SK-N-SH treated with all-trans-retinoic acid at 6 μM for 48 hours (cell line): ENCODE data around the gene TRABD2A.

ENCODE experiments used
- BACH2 ChIP-seq: fragments of 250-450 bp; sonication (Bioruptor Pico); IDR thresholded peaks from 2 replicates; pipeline ENCODE4 v1.9.0; 2021; ENCODE audit warnings: mild to moderate bottlenecking, borderline replicate concordance
- CREB5 ChIP-seq: fragments of 250-450 bp; sonication (Bioruptor Pico); IDR thresholded peaks from 2 replicates; pipeline ENCODE4 v1.5.1; 2020; ENCODE audit warnings: low read depth, mild to moderate bottlenecking, moderate library complexity
- GLIS3 ChIP-seq: fragments of 250-450 bp; sonication (Bioruptor Pico); IDR thresholded peaks from 2 replicates; pipeline ENCODE4 v1.5.0; 2020; ENCODE audit warnings: mild to moderate bottlenecking, moderate library complexity
- OSR1 ChIP-seq: fragments of 250-450 bp; sonication (Bioruptor Pico); IDR thresholded peaks from 2 replicates; pipeline ENCODE4 v1.8.0; 2022; ENCODE audit warnings: moderate library complexity, mild to moderate bottlenecking, inconsistent platforms
- PPARA ChIP-seq: fragments of 250-450 bp; sonication (Bioruptor Pico); IDR thresholded peaks from 2 replicates; pipeline ENCODE4 v1.5.0; 2020; ENCODE audit warnings: mild to moderate bottlenecking, borderline replicate concordance
- RARB ChIP-seq: fragments of 250-450 bp; sonication (Bioruptor Pico); IDR thresholded peaks from 2 replicates; pipeline ENCODE4 v1.8.0; 2021; ENCODE audit warnings: mild to moderate bottlenecking, moderate library complexity
- ZFP3 ChIP-seq: fragments of 250-450 bp; sonication (Bioruptor Pico); IDR thresholded peaks from 2 replicates; pipeline ENCODE4 v1.5.0; 2020; ENCODE audit warnings: mild to moderate bottlenecking, moderate library complexity
- ZNF565 ChIP-seq: fragments of 450-650 bp; formaldehyde crosslinking; conservative IDR thresholded peaks from 2 replicates; pipeline ENCODE4 v1.5.0; 2020; ENCODE audit warnings: low read depth, mild to moderate bottlenecking, moderate library complexity
- ZNF70 ChIP-seq: fragments of 450-650 bp; formaldehyde crosslinking; IDR thresholded peaks from 2 replicates; pipeline ENCODE4 v1.5.0; 2020; ENCODE audit warnings: mild to moderate bottlenecking, moderate library complexity
- TF ChIP-seq, protein P1 (sequence below): fragments of 250-450 bp; sonication (Bioruptor Pico); IDR thresholded peaks from 2 replicates; pipeline ENCODE4 v1.8.0; 2020; ENCODE audit warnings: mild to moderate bottlenecking, moderate library complexity, borderline replicate concordance

DNA sequence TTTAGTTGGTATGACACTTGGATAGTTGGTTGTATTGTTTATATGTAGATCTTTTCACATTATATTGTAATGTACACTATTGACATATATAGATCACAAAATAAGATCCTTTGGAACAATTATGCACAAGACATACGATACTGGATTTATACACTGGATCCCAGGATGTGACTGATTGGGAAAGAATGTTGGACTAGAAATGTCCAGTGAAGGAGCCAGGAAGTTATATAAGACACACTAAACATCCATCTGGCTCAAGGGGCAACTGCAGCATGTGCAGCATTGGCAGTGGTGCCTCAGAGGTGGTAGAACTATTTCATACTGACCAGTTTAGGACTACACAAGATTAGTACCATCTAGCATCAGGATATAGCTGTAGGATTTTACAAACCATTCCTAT, 104.9 kb downstream of the TRABD2A start:
- TF ChIP-seq BACH2 (CRISPR knock-in tag) (no peak), GLIS3 (CRISPR knock-in tag) (no peak), OSR1 (CRISPR knock-in tag) (no peak), ZNF70 (CRISPR knock-in tag) (no peak), ZNF565 (no peak), RARB (CRISPR knock-in tag) (no peak), ZFP3 (CRISPR knock-in tag) (no peak), PPARA (CRISPR knock-in tag) (no peak), CREB5 (no peak)
- TF ChIP-seq, protein P1, sequence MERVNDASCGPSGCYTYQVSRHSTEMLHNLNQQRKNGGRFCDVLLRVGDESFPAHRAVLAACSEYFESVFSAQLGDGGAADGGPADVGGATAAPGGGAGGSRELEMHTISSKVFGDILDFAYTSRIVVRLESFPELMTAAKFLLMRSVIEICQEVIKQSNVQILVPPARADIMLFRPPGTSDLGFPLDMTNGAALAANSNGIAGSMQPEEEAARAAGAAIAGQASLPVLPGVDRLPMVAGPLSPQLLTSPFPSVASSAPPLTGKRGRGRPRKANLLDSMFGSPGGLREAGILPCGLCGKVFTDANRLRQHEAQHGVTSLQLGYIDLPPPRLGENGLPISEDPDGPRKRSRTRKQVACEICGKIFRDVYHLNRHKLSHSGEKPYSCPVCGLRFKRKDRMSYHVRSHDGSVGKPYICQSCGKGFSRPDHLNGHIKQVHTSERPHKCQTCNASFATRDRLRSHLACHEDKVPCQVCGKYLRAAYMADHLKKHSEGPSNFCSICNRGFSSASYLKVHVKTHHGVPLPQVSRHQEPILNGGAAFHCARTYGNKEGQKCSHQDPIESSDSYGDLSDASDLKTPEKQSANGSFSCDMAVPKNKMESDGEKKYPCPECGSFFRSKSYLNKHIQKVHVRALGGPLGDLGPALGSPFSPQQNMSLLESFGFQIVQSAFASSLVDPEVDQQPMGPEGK = no peak
